Hepatocyte (in vitro differentiated cells): ENCODE data around the gene DEAF1. TPM values are rescaled to one million over a fixed set of nuclear protein-coding genes. Genes with fewer than 3 reads are reported as not detected.

Experiments used
- DNase-seq: peaks from one replicate; pipeline ENCODE4 v3.0.0-alpha.2; 2016; ENCODE audit warnings: low spot score
- H2AFZ ChIP-seq: fragments of 200-600 bp; sonication (generic); 2 replicates; pipeline ENCODE4 v1.6.0; 2016; ENCODE audit warnings: antibody characterized with exemption, mild to moderate bottlenecking
- H3K27ac ChIP-seq: fragments of 200-600 bp; sonication (generic); 2 replicates; pipeline ENCODE4 v1.5.1; 2016; ENCODE audit warnings: mild to moderate bottlenecking
- H3K27me3 ChIP-seq: fragments of 200-600 bp; sonication (generic); 2 replicates; pipeline ENCODE4 v1.6.1; 2016
- H3K36me3 ChIP-seq: fragments of 200-600 bp; sonication (generic); replicated peaks from 2 replicates; pipeline ENCODE4 v1.5.1; 2016; ENCODE audit warnings: low read depth; ENCODE audit not compliant: insufficient read depth
- H3K4me1 ChIP-seq: fragments of 200-600 bp; sonication (generic); 2 replicates; pipeline ENCODE4 v1.5.1; 2016; ENCODE audit warnings: mild to moderate bottlenecking, moderate library complexity; ENCODE audit not compliant: insufficient read depth
- H3K4me2 ChIP-seq: fragments of 200-600 bp; sonication (generic); 2 replicates; pipeline ENCODE4 v1.6.0; 2016
- H3K4me3 ChIP-seq: fragments of 200-600 bp; sonication (generic); 2 replicates; pipeline ENCODE4 v1.5.1; 2016; ENCODE audit warnings: mild to moderate bottlenecking
- H3K79me2 ChIP-seq: fragments of 200-600 bp; sonication (generic); 2 replicates; pipeline ENCODE4 v1.6.0; 2017; ENCODE audit warnings: mild to moderate bottlenecking
- H3K9me2 ChIP-seq: fragments of 200-600 bp; sonication (generic); replicated peaks from 2 replicates; pipeline ENCODE4 v1.6.0; 2017; ENCODE audit warnings: mild to moderate bottlenecking; ENCODE audit not compliant: insufficient read depth
- H3K9me3 ChIP-seq: fragments of 200-600 bp; sonication (generic); 2 replicates; pipeline ENCODE4 v1.5.1; 2016; ENCODE audit warnings: low read depth, mild to moderate bottlenecking
- H4K20me1 ChIP-seq: fragments of 200-600 bp; sonication (generic); 2 replicates; pipeline ENCODE4 v1.6.0; 2016; ENCODE audit warnings: mild to moderate bottlenecking; ENCODE audit not compliant: insufficient read depth, poor library complexity, severe bottlenecking
- EZH2 ChIP-seq: fragments of 200-600 bp; sonication (generic); IDR thresholded peaks from 2 replicates; pipeline ENCODE4 v1.6.1; 2016; ENCODE audit warnings: antibody characterized with exemption, mild to moderate bottlenecking, borderline replicate concordance
- EZH2phosphoT487 ChIP-seq: fragments of 200-600 bp; sonication (generic); IDR thresholded peaks from one replicate; pipeline ENCODE4 v1.6.1; 2018; ENCODE audit warnings: antibody characterized with exemption, mild to moderate bottlenecking, low read depth, moderate library complexity; ENCODE audit not compliant: unreplicated experiment, severe bottlenecking
- WGBS: methylation state at CpG from one replicate; pipeline ENCODE4 v1.1.6; 2016; ENCODE audit warnings: low lambda C conversion rate; ENCODE audit errors: missing lambda C conversion rate; 5-methylcytosine and 5-hydroxymethylcytosine counted together
- polyA plus RNA-seq: library from polyadenylated mRNA; unstranded; fragments of >200 nt; fragmentation: Nextera tagmentation; extraction: Ambion mirVana; gene quantifications from 2 replicates; pipeline ENCODE4 v1.2.1, GENCODE V29; 2016
- total RNA-seq: library from RNA; depleted of rRNA; stranded (reverse); fragments of >200 nt; gene quantifications from 2 replicates; pipeline ENCODE4 v1.2.3, GENCODE V29; 2014
- TF ChIP-seq, protein P1 (sequence below): fragments of 200-600 bp; sonication (generic); IDR thresholded peaks from 2 replicates; pipeline ENCODE4 v1.5.1; 2016; ENCODE audit warnings: antibody characterized with exemption, mild to moderate bottlenecking; ENCODE audit not compliant: poor library complexity

DEAF1 gene
- total and polyA plus RNA-seq, 2 experiments from 2014 or later = 27.2 to 59.1 TPM

DNA sequence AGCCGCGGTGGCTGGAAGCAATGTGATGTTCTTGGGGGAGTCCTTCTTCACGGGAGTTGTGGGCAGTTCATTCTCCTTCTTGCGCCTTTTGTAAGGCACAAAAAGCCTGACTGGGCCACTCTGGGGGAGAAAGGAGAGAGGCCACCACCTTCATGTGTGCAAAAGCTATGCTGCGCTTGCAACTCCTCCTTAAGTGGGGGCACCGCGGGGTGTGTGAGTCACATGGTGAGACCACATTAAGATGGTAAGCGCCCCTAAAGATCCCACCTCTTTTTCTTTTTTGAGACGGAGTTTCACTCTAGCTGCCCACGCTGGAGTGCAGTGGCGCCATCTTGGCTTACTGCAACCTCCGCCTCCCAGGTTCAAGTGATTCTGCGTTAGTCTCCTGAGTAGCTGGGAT lies 14.1 kb downstream of the DEAF1 start:
- Histone ChIP-seq H4K20me1 (no peaks in the 10 kb centered on the region), H3K27ac (no peak overlapping the region), H3K4me3 (no peak overlapping the region), H2AFZ (no peak overlapping the region), H3K27me3 (no peaks in the 10 kb centered on the region), H3K9me2 (no peaks in the 10 kb centered on the region), H3K4me1 (no peaks in the 10 kb centered on the region), H3K36me3 (no peaks in the 10 kb centered on the region), H3K9me3 (no peaks in the 10 kb centered on the region), H3K79me2 (no peaks in the 10 kb centered on the region), H3K4me2 (no peak overlapping the region)
- DNase-seq = no peak
- 94% methylated on average over 13 of the region's 13 CpGs for WGBS
- TF ChIP-seq, protein P1, sequence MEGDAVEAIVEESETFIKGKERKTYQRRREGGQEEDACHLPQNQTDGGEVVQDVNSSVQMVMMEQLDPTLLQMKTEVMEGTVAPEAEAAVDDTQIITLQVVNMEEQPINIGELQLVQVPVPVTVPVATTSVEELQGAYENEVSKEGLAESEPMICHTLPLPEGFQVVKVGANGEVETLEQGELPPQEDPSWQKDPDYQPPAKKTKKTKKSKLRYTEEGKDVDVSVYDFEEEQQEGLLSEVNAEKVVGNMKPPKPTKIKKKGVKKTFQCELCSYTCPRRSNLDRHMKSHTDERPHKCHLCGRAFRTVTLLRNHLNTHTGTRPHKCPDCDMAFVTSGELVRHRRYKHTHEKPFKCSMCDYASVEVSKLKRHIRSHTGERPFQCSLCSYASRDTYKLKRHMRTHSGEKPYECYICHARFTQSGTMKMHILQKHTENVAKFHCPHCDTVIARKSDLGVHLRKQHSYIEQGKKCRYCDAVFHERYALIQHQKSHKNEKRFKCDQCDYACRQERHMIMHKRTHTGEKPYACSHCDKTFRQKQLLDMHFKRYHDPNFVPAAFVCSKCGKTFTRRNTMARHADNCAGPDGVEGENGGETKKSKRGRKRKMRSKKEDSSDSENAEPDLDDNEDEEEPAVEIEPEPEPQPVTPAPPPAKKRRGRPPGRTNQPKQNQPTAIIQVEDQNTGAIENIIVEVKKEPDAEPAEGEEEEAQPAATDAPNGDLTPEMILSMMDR = no peak

DNA sequence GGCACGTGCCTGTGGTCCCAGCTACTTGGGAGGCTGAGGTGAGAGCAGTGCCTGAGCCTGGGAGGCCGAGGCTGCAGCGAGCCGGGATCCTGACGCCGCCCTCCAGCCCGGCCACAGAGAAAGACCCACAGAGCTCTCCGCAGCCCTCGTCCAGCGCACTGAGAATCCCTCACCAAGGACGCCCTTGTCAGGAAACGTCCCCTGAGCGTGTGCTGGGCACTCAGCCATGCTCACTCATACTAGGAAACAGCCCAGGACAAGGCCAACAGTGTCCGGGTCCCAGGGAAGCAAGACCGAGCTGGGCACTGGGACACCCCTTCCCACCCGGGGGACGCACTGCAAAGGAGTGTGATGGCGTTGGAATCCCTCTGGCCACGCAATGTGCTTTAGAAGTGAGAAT lies 14.5 kb downstream of the DEAF1 start:
- H3K36me3 ChIP-seq = no peaks in the 10 kb centered on the region
- H4K20me1 ChIP-seq = no peaks in the 10 kb centered on the region
- no peak overlapping the region for H3K4me2 ChIP-seq
- no peaks in the 10 kb centered on the region for H3K4me1 ChIP-seq
- H3K27me3 ChIP-seq = no peaks in the 10 kb centered on the region
- TF ChIP-seq, protein P1 = no peak
- TF ChIP-seq EZH2phosphoT487 (no peak), EZH2 (no peak)
- WGBS = 95% methylated on average over 19 of the region's 19 CpGs
- no peaks in the 10 kb centered on the region for H3K79me2 ChIP-seq
- H3K27ac ChIP-seq = no peak overlapping the region
- H3K9me3 ChIP-seq = no peaks in the 10 kb centered on the region
- no peaks in the 10 kb centered on the region for H3K9me2 ChIP-seq
- DNase-seq = no peak
- no peak overlapping the region for H2AFZ ChIP-seq
- no peak overlapping the region for H3K4me3 ChIP-seq

DNA sequence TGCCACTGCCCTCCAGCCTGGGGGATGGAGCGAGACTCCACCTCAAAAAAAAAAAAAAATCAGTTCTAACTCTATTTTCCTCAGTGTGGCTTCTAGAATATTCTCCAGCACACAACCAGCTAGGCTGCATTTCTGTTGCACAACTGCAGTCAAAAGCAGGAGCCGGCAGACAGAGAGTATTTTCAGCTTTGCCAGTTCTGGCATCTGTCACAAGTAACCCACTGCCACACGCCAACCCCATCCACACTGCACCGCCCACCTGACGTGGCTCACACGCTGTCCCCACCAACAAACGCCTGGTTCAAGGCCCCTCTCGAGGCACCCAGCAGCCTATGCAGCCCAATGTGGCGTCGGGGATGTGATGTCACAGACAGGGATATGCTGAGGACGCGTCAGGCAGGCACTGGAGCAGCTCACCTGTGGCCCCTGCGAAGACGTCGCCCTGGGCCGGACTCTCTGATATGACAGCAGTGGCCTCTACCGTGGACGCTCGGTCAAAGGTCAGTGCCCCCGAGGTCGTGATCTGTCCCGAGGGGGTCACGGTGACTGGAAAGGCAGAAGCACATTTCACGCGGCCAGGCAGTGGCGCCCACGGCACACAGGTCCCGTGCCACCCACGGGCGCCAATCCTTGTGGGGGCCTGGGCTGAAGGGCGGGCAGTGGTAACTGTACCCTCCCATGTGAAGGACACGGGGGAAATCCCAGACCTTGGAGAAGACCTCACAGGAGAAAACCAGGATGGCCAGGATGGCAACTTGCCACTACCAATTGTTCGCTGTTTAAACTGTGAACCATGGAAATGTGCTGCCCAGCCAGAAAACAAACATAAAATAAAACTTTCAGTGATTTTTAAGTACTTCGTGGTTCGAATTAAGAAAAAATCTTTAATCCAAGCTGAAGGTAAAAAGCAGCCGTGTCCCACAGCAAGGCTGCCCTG lies 15.5 kb downstream of the DEAF1 start:
- DNase-seq = no peak
- Histone ChIP-seq H3K4me1 (no peaks in the 10 kb centered on the region), H2AFZ (no peak overlapping the region), H3K79me2 (no peaks in the 10 kb centered on the region), H3K4me3 (no peak overlapping the region), H3K27ac (no peak overlapping the region), H3K4me2 (no peak overlapping the region), H3K27me3 (no peaks in the 10 kb centered on the region), H3K9me2 (no peaks in the 10 kb centered on the region), H4K20me1 (no peaks in the 10 kb centered on the region), H3K36me3 (no peaks in the 10 kb centered on the region), H3K9me3 (no peaks in the 10 kb centered on the region)
- no peak for TF ChIP-seq EZH2phosphoT487
- TF ChIP-seq, protein P1 = no peak
- TF ChIP-seq EZH2 = no peak
- 96% methylated on average over 36 of the region's 36 CpGs for WGBS
